Adrenal gland (tissue), 5 donors: ENCODE results near the gene MTRF1L.
A peak's percentile ranks its signal among the peaks of the same experiment; 100 is the strongest.

Experiments used
- POLR2A ChIP-seq, 2 donors: fragments of 450-650 bp; IDR thresholded peaks; one replicate each; pipeline ENCODE4 v1.6.1; 2017; ENCODE audit warnings: antibody characterized with exemption in 2 of 2, mild to moderate bottlenecking in 2 of 2, moderate library complexity in 1 of 2
- TF ChIP-seq, protein P1 (sequence below), 6 experiments: fragments of 450-650 bp in 4 of 6; fragments of 200-600 bp in 2 of 6; sonication (generic) in 1 of 6; IDR thresholded peaks; 1 replicate in 5 of 6; 2 replicates in 1 of 6; pipeline versions ENCODE4 v1.5.1 to v1.8.0; 2016 to 2021; ENCODE audit warnings: antibody characterized with exemption in 6 of 6, mild to moderate bottlenecking in 2 of 6, moderate library complexity in 1 of 6
- donor health status: DM: no; HTN: no; CAD: no.

DNA sequence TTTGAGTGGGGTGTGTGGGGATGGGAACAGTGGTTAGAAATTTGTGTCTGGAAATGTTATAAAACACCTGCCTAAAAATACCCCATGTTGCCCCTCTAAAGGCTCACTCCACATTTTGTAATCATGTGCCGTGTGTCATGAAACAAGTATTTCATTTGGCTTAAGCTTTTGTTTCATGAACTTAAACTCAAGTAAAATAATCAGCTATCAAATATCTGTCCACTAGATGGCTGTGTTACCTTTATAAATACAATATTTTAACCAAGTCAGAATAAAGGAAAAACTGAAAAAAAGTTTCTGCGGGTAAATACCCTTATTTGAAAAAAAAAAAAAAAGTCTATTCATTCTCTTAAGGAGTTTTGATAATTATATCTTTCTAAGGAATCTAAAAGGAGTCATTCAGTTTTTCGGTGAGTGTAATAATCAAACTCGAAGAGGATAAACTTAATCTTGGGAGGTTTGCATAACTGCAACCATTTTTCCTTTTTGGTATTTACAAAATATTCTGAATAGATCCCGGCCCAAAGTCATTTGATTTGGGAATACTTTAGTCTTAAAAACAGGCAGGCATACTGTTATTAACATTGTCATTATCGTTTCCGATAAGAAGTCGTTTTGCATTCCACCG is 29.9 kb upstream of the MTRF1L start:
- TF ChIP-seq, protein P1, sequence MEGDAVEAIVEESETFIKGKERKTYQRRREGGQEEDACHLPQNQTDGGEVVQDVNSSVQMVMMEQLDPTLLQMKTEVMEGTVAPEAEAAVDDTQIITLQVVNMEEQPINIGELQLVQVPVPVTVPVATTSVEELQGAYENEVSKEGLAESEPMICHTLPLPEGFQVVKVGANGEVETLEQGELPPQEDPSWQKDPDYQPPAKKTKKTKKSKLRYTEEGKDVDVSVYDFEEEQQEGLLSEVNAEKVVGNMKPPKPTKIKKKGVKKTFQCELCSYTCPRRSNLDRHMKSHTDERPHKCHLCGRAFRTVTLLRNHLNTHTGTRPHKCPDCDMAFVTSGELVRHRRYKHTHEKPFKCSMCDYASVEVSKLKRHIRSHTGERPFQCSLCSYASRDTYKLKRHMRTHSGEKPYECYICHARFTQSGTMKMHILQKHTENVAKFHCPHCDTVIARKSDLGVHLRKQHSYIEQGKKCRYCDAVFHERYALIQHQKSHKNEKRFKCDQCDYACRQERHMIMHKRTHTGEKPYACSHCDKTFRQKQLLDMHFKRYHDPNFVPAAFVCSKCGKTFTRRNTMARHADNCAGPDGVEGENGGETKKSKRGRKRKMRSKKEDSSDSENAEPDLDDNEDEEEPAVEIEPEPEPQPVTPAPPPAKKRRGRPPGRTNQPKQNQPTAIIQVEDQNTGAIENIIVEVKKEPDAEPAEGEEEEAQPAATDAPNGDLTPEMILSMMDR (IDR thresholded peaks at IDR 0.05), result peak in 5 of 6 experiments; percentile 17 to 54 (median 36)
- no peak for TF ChIP-seq POLR2A (IDR thresholded peaks at IDR 0.05)
